ENCODE results near the gene TMEM47.

DNA sequence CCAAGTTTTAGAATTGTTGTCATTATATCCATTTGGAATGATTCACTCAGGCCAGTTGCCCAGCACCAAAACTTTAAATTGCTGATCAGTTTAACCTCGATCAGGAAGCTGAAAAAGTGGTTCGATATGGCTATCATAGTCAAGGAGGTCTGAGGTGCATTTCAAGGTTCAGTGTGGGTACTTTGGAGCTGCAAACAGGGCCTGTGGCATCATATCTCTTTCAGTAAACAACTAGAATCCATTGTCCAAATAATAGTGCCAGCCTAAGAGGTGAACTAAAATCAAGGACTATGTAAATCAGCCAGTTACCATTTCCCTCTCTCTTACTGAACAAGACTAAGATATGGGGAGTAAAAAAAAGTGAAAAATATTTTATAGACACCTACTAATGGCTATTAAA is 14.2 kb downstream of the TMEM47 start:
- no peak for TF ChIP-seq NFATC4 (CRISPR knock-in tag; IDR thresholded peaks at IDR 0.05)
- TF ChIP-seq, protein P1, sequence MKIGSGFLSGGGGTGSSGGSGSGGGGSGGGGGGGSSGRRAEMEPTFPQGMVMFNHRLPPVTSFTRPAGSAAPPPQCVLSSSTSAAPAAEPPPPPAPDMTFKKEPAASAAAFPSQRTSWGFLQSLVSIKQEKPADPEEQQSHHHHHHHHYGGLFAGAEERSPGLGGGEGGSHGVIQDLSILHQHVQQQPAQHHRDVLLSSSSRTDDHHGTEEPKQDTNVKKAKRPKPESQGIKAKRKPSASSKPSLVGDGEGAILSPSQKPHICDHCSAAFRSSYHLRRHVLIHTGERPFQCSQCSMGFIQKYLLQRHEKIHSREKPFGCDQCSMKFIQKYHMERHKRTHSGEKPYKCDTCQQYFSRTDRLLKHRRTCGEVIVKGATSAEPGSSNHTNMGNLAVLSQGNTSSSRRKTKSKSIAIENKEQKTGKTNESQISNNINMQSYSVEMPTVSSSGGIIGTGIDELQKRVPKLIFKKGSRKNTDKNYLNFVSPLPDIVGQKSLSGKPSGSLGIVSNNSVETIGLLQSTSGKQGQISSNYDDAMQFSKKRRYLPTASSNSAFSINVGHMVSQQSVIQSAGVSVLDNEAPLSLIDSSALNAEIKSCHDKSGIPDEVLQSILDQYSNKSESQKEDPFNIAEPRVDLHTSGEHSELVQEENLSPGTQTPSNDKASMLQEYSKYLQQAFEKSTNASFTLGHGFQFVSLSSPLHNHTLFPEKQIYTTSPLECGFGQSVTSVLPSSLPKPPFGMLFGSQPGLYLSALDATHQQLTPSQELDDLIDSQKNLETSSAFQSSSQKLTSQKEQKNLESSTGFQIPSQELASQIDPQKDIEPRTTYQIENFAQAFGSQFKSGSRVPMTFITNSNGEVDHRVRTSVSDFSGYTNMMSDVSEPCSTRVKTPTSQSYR (CRISPR knock-in tag; IDR thresholded peaks at IDR 0.05): no peak
- TF ChIP-seq, protein P2, sequence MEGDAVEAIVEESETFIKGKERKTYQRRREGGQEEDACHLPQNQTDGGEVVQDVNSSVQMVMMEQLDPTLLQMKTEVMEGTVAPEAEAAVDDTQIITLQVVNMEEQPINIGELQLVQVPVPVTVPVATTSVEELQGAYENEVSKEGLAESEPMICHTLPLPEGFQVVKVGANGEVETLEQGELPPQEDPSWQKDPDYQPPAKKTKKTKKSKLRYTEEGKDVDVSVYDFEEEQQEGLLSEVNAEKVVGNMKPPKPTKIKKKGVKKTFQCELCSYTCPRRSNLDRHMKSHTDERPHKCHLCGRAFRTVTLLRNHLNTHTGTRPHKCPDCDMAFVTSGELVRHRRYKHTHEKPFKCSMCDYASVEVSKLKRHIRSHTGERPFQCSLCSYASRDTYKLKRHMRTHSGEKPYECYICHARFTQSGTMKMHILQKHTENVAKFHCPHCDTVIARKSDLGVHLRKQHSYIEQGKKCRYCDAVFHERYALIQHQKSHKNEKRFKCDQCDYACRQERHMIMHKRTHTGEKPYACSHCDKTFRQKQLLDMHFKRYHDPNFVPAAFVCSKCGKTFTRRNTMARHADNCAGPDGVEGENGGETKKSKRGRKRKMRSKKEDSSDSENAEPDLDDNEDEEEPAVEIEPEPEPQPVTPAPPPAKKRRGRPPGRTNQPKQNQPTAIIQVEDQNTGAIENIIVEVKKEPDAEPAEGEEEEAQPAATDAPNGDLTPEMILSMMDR (IDR thresholded peaks at IDR 0.05): no peak
- TF ChIP-seq, protein P3, sequence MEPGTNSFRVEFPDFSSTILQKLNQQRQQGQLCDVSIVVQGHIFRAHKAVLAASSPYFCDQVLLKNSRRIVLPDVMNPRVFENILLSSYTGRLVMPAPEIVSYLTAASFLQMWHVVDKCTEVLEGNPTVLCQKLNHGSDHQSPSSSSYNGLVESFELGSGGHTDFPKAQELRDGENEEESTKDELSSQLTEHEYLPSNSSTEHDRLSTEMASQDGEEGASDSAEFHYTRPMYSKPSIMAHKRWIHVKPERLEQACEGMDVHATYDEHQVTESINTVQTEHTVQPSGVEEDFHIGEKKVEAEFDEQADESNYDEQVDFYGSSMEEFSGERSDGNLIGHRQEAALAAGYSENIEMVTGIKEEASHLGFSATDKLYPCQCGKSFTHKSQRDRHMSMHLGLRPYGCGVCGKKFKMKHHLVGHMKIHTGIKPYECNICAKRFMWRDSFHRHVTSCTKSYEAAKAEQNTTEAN (CRISPR knock-in tag; IDR thresholded peaks at IDR 0.05): no peak
- TF ChIP-seq, protein P4, sequence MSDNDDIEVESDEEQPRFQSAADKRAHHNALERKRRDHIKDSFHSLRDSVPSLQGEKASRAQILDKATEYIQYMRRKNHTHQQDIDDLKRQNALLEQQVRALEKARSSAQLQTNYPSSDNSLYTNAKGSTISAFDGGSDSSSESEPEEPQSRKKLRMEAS (CRISPR knock-in tag; IDR thresholded peaks at IDR 0.05): no peak
- TF ChIP-seq, protein P5, sequence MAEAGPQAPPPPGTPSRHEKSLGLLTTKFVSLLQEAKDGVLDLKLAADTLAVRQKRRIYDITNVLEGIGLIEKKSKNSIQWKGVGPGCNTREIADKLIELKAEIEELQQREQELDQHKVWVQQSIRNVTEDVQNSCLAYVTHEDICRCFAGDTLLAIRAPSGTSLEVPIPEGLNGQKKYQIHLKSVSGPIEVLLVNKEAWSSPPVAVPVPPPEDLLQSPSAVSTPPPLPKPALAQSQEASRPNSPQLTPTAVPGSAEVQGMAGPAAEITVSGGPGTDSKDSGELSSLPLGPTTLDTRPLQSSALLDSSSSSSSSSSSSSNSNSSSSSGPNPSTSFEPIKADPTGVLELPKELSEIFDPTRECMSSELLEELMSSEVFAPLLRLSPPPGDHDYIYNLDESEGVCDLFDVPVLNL (CRISPR knock-in tag; IDR thresholded peaks at IDR 0.05; ENCODE audit: borderline replicate concordance, low read depth): no peak
- TF ChIP-seq, protein P6, sequence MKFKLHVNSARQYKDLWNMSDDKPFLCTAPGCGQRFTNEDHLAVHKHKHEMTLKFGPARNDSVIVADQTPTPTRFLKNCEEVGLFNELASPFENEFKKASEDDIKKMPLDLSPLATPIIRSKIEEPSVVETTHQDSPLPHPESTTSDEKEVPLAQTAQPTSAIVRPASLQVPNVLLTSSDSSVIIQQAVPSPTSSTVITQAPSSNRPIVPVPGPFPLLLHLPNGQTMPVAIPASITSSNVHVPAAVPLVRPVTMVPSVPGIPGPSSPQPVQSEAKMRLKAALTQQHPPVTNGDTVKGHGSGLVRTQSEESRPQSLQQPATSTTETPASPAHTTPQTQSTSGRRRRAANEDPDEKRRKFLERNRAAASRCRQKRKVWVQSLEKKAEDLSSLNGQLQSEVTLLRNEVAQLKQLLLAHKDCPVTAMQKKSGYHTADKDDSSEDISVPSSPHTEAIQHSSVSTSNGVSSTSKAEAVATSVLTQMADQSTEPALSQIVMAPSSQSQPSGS (CRISPR knock-in tag; IDR thresholded peaks at IDR 0.05; ENCODE audit: borderline replicate concordance, low read depth): no peak
- TF ChIP-seq, protein P7, sequence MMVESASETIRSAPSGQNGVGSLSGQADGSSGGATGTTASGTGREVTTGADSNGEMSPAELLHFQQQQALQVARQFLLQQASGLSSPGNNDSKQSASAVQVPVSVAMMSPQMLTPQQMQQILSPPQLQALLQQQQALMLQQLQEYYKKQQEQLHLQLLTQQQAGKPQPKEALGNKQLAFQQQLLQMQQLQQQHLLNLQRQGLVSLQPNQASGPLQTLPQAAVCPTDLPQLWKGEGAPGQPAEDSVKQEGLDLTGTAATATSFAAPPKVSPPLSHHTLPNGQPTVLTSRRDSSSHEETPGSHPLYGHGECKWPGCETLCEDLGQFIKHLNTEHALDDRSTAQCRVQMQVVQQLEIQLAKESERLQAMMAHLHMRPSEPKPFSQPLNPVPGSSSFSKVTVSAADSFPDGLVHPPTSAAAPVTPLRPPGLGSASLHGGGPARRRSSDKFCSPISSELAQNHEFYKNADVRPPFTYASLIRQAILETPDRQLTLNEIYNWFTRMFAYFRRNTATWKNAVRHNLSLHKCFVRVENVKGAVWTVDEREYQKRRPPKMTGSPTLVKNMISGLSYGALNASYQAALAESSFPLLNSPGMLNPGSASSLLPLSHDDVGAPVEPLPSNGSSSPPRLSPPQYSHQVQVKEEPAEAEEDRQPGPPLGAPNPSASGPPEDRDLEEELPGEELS (CRISPR knock-in tag; IDR thresholded peaks at IDR 0.05): no peak
- TF ChIP-seq JUN (CRISPR knock-in tag; IDR thresholded peaks at IDR 0.05): no peak
- TF ChIP-seq, protein P8, sequence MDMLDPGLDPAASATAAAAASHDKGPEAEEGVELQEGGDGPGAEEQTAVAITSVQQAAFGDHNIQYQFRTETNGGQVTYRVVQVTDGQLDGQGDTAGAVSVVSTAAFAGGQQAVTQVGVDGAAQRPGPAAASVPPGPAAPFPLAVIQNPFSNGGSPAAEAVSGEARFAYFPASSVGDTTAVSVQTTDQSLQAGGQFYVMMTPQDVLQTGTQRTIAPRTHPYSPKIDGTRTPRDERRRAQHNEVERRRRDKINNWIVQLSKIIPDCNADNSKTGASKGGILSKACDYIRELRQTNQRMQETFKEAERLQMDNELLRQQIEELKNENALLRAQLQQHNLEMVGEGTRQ (CRISPR knock-in tag; IDR thresholded peaks at IDR 0.05): no peak
- no peak for TF ChIP-seq SMAD3 (CRISPR knock-in tag; IDR thresholded peaks at IDR 0.05; ENCODE audit: borderline replicate concordance)
- TF ChIP-seq, protein P9, sequence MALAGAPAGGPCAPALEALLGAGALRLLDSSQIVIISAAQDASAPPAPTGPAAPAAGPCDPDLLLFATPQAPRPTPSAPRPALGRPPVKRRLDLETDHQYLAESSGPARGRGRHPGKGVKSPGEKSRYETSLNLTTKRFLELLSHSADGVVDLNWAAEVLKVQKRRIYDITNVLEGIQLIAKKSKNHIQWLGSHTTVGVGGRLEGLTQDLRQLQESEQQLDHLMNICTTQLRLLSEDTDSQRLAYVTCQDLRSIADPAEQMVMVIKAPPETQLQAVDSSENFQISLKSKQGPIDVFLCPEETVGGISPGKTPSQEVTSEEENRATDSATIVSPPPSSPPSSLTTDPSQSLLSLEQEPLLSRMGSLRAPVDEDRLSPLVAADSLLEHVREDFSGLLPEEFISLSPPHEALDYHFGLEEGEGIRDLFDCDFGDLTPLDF (CRISPR knock-in tag; IDR thresholded peaks at IDR 0.05): no peak

Measured in WTC11 (cell line).